Measurements from ENCODE around the gene PMM2. TPM values are rescaled to one million over a fixed set of nuclear protein-coding genes. Genes with fewer than 3 reads are reported as not detected.

The PMM2 gene
- total and polyA plus RNA-seq, 9 of the 15 experiments (the other 6 are each of a cell fraction or from before 2014, with no cell fraction given), result 5.6 to 42.7 (median 25.9) TPM

DNA sequence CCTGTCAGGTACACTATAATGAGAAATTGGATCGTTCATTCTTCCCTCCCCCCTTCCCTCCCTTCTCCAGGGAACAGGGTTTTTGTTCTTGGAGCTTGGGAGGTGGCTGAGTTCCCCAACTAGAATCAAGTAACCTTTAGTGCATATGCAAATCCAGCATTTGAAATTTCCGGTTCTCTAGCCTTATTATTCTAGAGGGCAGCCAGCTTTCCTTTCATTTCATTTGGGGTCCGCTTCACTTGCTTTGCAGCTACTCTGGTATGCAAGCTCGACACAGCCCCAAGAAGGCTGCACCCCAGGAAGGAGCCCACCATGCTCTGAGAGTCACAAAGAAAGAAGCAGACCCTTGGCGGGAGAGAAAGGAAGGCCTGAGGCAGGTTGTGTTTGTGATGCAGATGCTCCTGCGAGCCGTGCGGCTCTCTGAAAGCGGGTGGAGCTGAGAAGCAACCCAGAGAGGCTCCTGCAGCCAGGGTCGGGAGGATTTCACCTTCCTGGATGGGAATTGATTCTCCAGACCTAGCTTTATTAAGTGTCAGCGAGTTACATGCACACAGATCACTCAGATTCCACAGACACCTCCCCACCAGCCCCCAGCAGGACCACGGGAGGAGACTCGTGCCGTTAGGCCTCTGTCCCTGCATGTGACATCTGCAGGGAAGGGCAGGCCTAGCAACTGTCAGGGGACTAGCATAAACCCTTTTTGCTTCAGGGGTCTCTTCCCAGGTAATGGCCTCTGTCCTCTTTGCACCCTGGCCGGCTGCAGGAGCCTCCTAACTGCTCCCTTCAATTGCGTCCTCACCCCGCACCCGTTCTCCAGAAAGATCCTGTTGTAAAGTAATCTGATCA lies 34.5 kb downstream of the PMM2 start:
- no peak overlapping the region for H2AFZ ChIP-seq (ENCODE audit: low read depth, low read length)
- H3K27me3 ChIP-seq (ENCODE audit: control insufficient read depth in 2 of 2, insufficient read depth in 2 of 2, low read length in 2 of 2), result no peaks in the 10 kb centered on the region
- no peaks in the 10 kb centered on the region for H4K20me1 ChIP-seq (replicated peaks; ENCODE audit: control insufficient read depth, insufficient read depth, low read length)
- no peaks in the 10 kb centered on the region for H3K9me1 ChIP-seq (ENCODE audit: control insufficient read depth, insufficient read depth, low read length)
- H3K4me1 ChIP-seq (replicated peaks in 1 of 2; ENCODE audit: control insufficient read depth in 2 of 2, insufficient read depth in 2 of 2, low read length in 2 of 2), result peaks cover 0 to 4% of the 10 kb centered on the region in 2 experiments; a peak in 2 of 5 replicates
- DNase-seq (ENCODE audit: extremely low read depth in 1 of 4, low spot score in 3 of 4) (no peak), ATAC-seq (no peak), FAIRE-seq (no peak)
- POLR2A ChIA-PET, result interaction anchor here (0.6 kb wide), 1 partner anchor 28 kb away, joined by 3 read pairs; no protein-coding TSS in a partner anchor
- CTCF ChIA-PET (ENCODE audit: low intra/inter-chr PET ratio), result no interaction called here
- no peaks in the 10 kb centered on the region for H3K9me3 ChIP-seq (replicated peaks; ENCODE audit: control insufficient read depth, insufficient read depth, low read depth, low read length)
- no peak overlapping the region; a peak in 1 of 4 replicates for H3K9ac ChIP-seq (ENCODE audit: insufficient read depth in 1 of 2, low read depth in 2 of 2, low read length in 2 of 2)
- 88% methylated on average over 15 of the region's 18 CpGs for WGBS (ENCODE audit: insufficient coverage, low coverage, missing lambda C conversion rate)
- H3K4me3 ChIP-seq, result no peak overlapping the region
- no peak overlapping the region for H3K4me2 ChIP-seq (ENCODE audit: insufficient read depth, low read length)
- TF ChIP-seq FOXK2 (conservative IDR thresholded peaks at IDR 0.05 in 1 of 2, IDR thresholded peaks at IDR 0.05 in 1 of 2; ENCODE audit: low read depth in 2 of 2) (no peak), ILF3 (IDR thresholded peaks at IDR 0.05; ENCODE audit: borderline replicate concordance) (no peak), SMAD2 (IDR thresholded peaks at IDR 0.05; ENCODE audit: low read depth, low read length) (no peak), NR4A1 (CRISPR knock-in tag; IDR thresholded peaks at IDR 0.05) (no peak), NR4A1 (tag; IDR thresholded peaks at IDR 0.05) (no peak), ZNF197 (CRISPR knock-in tag; IDR thresholded peaks at IDR 0.05; ENCODE audit: low read depth) (no peak), NCOA4 (IDR thresholded peaks at IDR 0.05; ENCODE audit: partially characterized antibody) (no peak), SMARCB1 (IDR thresholded peaks at IDR 0.05; ENCODE audit: insufficient read length, low read depth) (no peak)
- TF ChIP-seq, protein P1, sequence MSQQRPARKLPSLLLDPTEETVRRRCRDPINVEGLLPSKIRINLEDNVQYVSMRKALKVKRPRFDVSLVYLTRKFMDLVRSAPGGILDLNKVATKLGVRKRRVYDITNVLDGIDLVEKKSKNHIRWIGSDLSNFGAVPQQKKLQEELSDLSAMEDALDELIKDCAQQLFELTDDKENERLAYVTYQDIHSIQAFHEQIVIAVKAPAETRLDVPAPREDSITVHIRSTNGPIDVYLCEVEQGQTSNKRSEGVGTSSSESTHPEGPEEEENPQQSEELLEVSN (IDR thresholded peaks at IDR 0.05; ENCODE audit: borderline replicate concordance in 1 of 2, extremely low read depth in 1 of 2, insufficient read depth in 1 of 2, insufficient read length in 1 of 2, low read depth in 1 of 2, low read length in 1 of 2, poor library complexity in 1 of 2, severe bottlenecking in 1 of 2), result no peak
- H3K36me3 ChIP-seq (ENCODE audit: control insufficient read depth, insufficient read depth, low read length), result peaks cover 45% of the 10 kb centered on the region; the same call in 2 of the 3 replicates
- in situ Hi-C loops (cut with MboI), result no loop called here
- BruUV-seq (replicated peaks), result no TSS peak
- intact Hi-C loops (cut with micrococcal nuclease), result no loop called here
- H3K27ac ChIP-seq (ENCODE audit: extremely low read depth, low read depth, low read length), result no peak overlapping the region
- H3K79me2 ChIP-seq (ENCODE audit: control insufficient read depth, insufficient read depth, low read length), result no peaks in the 10 kb centered on the region

Measured in K562 (cell line).